ENCODE results near the gene HDAC1.
A peak's percentile ranks its signal among the peaks of the same experiment; 100 is the strongest.
"Not testable (repeated sequence)": the region's sequence is repeated elsewhere in the genome, so short reads cannot be mapped to it uniquely, and the experiment has no call there.

The HDAC1 gene

GRCh38 chr1:32274646-32275340, 17.1 kb upstream of the HDAC1 start:
- DNase-seq = no peak

- DNase-seq = peak; percentile 3
Measured at GRCh38 chr1:32275424-32275823, 16.5 kb upstream of the HDAC1 start.

- DNase-seq = no peak
Measured at GRCh38 chr1:32276032-32276782, 15.7 kb upstream of the HDAC1 start.

- DNase-seq = not testable (repeated sequence)
Measured at GRCh38 chr1:32284777-32285176, 7.1 kb upstream of the HDAC1 start.

- DNase-seq = no peak
Measured at GRCh38 chr1:32285658-32286057, 6.2 kb upstream of the HDAC1 start.

GRCh38 chr1:32286763-32287162, 5.1 kb upstream of the HDAC1 start:
- no peak for DNase-seq

- no peak for DNase-seq
Measured at GRCh38 chr1:32289256-32289655, 2.6 kb upstream of the HDAC1 start.

GRCh38 chr1:32291145-32291707, 657 bp upstream of the HDAC1 start:
- peak; percentile 35 for DNase-seq

- not testable (repeated sequence) for DNase-seq
Measured at GRCh38 chr1:32298211-32298610, 6.3 kb downstream of the HDAC1 start.

GRCh38 chr1:32299327-32299726, 7.4 kb downstream of the HDAC1 start:
- DNase-seq = no peak

- no peak for DNase-seq
Measured at GRCh38 chr1:32303358-32303757, 11.5 kb downstream of the HDAC1 start.

- DNase-seq = no peak
Measured at GRCh38 chr1:32303997-32304622, 12.2 kb downstream of the HDAC1 start.

- DNase-seq = no peak
Measured at GRCh38 chr1:32305310-32305709, 13.4 kb downstream of the HDAC1 start.

- peak; percentile 59 for DNase-seq
Measured at GRCh38 chr1:32307324-32307723, 15.4 kb downstream of the HDAC1 start.

GRCh38 chr1:32309960-32310359, 18.1 kb downstream of the HDAC1 start:
- DNase-seq = no peak

- DNase-seq = no peak
Measured at GRCh38 chr1:32311709-32312393, 20.0 kb downstream of the HDAC1 start.

GRCh38 chr1:32316903-32317277, 25.0 kb downstream of the HDAC1 start:
- no peak for DNase-seq

GRCh38 chr1:32318127-32318869, 26.4 kb downstream of the HDAC1 start:
- DNase-seq = no peak

GRCh38 chr1:32321712-32322291, 29.9 kb downstream of the HDAC1 start:
- DNase-seq = no peak

- no peak for DNase-seq
Measured at GRCh38 chr1:32327204-32327603, 35.3 kb downstream of the HDAC1 start.

GRCh38 chr1:32329931-32330466, 38.1 kb downstream of the HDAC1 start:
- no peak for DNase-seq

Measured in inflammatory macrophage treated with lipopolysaccharide for 4 hours (primary cell).